ENCODE data around the gene STX4. TPM values are rescaled to one million over a fixed set of nuclear protein-coding genes. Genes with fewer than 3 reads are reported as not detected.

The STX4 gene
- total RNA-seq, 4 donors from 2014 or later: 14.9 to 24.3 (median 21.4) TPM

DNA sequence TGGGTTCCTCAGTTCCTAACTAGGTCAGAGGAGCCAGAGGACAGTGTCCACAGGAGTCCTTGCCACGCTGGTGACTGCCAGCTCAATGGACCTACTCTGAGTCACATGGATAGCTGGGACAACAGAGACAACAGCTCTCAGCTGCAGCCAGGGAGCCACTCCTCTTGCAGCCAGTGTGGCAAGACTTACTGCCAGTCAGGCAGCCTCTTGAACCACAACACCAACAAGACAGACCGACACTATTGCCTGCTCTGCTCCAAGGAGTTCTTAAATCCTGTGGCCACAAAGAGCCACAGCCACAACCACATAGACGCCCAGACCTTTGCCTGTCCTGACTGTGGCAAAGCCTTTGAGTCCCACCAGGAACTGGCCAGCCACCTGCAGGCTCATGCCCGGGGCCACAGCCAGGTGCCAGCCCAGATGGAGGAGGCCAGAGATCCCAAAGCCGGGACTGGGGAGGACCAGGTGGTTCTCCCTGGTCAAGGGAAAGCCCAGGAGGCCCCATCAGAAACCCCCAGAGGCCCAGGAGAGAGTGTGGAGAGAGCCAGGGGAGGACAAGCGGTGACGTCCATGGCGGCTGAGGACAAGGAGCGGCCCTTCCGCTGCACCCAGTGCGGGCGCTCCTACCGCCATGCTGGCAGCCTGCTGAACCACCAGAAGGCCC, 47.5 kb downstream of the STX4 start:
- Histone ChIP-seq H3K36me3 (peaks cover 0 to 55% of the 10 kb centered on the region in 2 donors), H3K4me1 (peaks cover 0 to under 1% of the 10 kb centered on the region in 2 donors), H3K9me3 (no peaks in the 10 kb centered on the region), H3K27ac (no peak overlapping the region), H3K4me3 (no peak overlapping the region), H3K27me3 (no peaks in the 10 kb centered on the region)
- DNase-seq (no peak), ATAC-seq (no peak)
- intact Hi-C loops (cut with DNase I; ENCODE audit: low total_unique reads): no loop called here
- no peak for TF ChIP-seq POLR2A (IDR thresholded peaks at IDR 0.05)
- no peak for TF ChIP-seq CTCF (IDR thresholded peaks at IDR 0.05 in 4 of 5, conservative IDR thresholded peaks at IDR 0.05 in 1 of 5)
- in situ Hi-C loops (cut with MboI; ENCODE audit: low sequenced_read_pairs in 4 of 4): loop anchor here in 1 of 4 donors (25.0 kb wide), 1 partner anchor 94 kb away; the partner anchor contains the start of gene HSD3B7

GRCh38 chr16:31081428-31082351, 48.3 kb downstream of the STX4 start:
- Histone ChIP-seq H3K36me3 (peaks cover 0 to 49% of the 10 kb centered on the region in 2 donors), H3K4me3 (no peak overlapping the region), H3K27me3 (no peaks in the 10 kb centered on the region), H3K9me3 (no peaks in the 10 kb centered on the region), H3K4me1 (no peaks in the 10 kb centered on the region), H3K27ac (no peak overlapping the region)
- DNase-seq (no peak), ATAC-seq (no peak)
- no peak for TF ChIP-seq CTCF (IDR thresholded peaks at IDR 0.05 in 4 of 5, conservative IDR thresholded peaks at IDR 0.05 in 1 of 5)
- TF ChIP-seq POLR2A (IDR thresholded peaks at IDR 0.05): no peak
- intact Hi-C loops (cut with DNase I; ENCODE audit: low total_unique reads): no loop called here
- in situ Hi-C loops (cut with MboI; ENCODE audit: low sequenced_read_pairs in 4 of 4): loop anchor here in 1 of 4 donors (25.0 kb wide), 1 partner anchor 94 kb away; the partner anchor contains the start of gene HSD3B7

GRCh38 chr16:31082368-31083045, 49.1 kb downstream of the STX4 start:
- no peak for TF ChIP-seq POLR2A (IDR thresholded peaks at IDR 0.05)
- no peak for TF ChIP-seq CTCF (IDR thresholded peaks at IDR 0.05 in 4 of 5, conservative IDR thresholded peaks at IDR 0.05 in 1 of 5)
- in situ Hi-C loops (cut with MboI; ENCODE audit: low sequenced_read_pairs in 4 of 4): loop anchor here in 1 of 4 donors (25.0 kb wide), 1 partner anchor 95 kb away; the partner anchor contains the start of gene HSD3B7
- no peak overlapping the region for H3K27ac ChIP-seq
- H3K9me3 ChIP-seq: no peaks in the 10 kb centered on the region
- ATAC-seq: no peak
- H3K4me3 ChIP-seq: no peak overlapping the region
- intact Hi-C loops (cut with DNase I; ENCODE audit: low total_unique reads): no loop called here
- H3K4me1 ChIP-seq: no peaks in the 10 kb centered on the region
- no peak for DNase-seq
- peaks cover 0 to 41% of the 10 kb centered on the region in 2 donors for H3K36me3 ChIP-seq
- H3K27me3 ChIP-seq: no peaks in the 10 kb centered on the region

- Histone ChIP-seq H3K4me1 (no peaks in the 10 kb centered on the region), H3K9me3 (no peaks in the 10 kb centered on the region), H3K27ac (no peak overlapping the region), H3K27me3 (no peaks in the 10 kb centered on the region), H3K4me3 (no peak overlapping the region), H3K36me3 (peaks cover 0 to 35% of the 10 kb centered on the region in 2 donors)
- intact Hi-C loops (cut with DNase I; ENCODE audit: low total_unique reads) (no loop called here), in situ Hi-C loops (cut with MboI; ENCODE audit: low sequenced_read_pairs in 4 of 4) (loop anchor here in 1 of 4 donors (25.0 kb wide), 1 partner anchor 96 kb away; the partner anchor contains the start of gene HSD3B7)
- TF ChIP-seq CTCF (IDR thresholded peaks at IDR 0.05 in 4 of 5, conservative IDR thresholded peaks at IDR 0.05 in 1 of 5) (no peak), POLR2A (IDR thresholded peaks at IDR 0.05) (no peak)
- no peak for DNase-seq
- ATAC-seq: no peak
Observed at GRCh38 chr16:31083081-31083480, 49.7 kb downstream of the STX4 start.
